ENCODE data around the gene ZBTB16. TPM values are rescaled to one million over a fixed set of nuclear protein-coding genes. Genes with fewer than 3 reads are reported as not detected.

The ZBTB16 gene
- total RNA-seq, 2 donors from 2014 or later, result 2.7 to 13.1 TPM

GRCh38 chr11:114166897-114167323 lies 107.4 kb downstream of the ZBTB16 start:
- H3K4me1 Mint-ChIP-seq (ENCODE audit: low read depth in 2 of 2), result peaks cover 65 to 78% of the 10 kb centered on the region in 2 donors
- peak overlapping the region; percentile 64 for H3K4me3 Mint-ChIP-seq
- peak overlapping the region; percentile 54 to 86 for H3K27ac Mint-ChIP-seq
- DNase-seq (ENCODE audit: low spot score) (no peak), ATAC-seq (peak; percentile 67 to 68)
- no peaks in the 10 kb centered on the region for H3K9me3 Mint-ChIP-seq
- H3K27me3 Mint-ChIP-seq, result no peaks in the 10 kb centered on the region
- no peaks in the 10 kb centered on the region for H3K36me3 Mint-ChIP-seq

- no peaks in the 10 kb centered on the region for H3K9me3 Mint-ChIP-seq
- H3K36me3 Mint-ChIP-seq, result no peaks in the 10 kb centered on the region
- no peaks in the 10 kb centered on the region for H3K27me3 Mint-ChIP-seq
- H3K4me1 Mint-ChIP-seq (ENCODE audit: low read depth in 2 of 2), result peaks cover 65 to 83% of the 10 kb centered on the region in 2 donors
- H3K4me3 Mint-ChIP-seq, result peak overlapping the region; percentile 64
- DNase-seq (ENCODE audit: low spot score), result no peak
- H3K27ac Mint-ChIP-seq, result peak overlapping the region; percentile 54 to 86
- ATAC-seq, result no peak
Observed at GRCh38 chr11:114167355-114167754, 107.8 kb downstream of the ZBTB16 start.

- no peaks in the 10 kb centered on the region for H3K27me3 Mint-ChIP-seq
- H3K36me3 Mint-ChIP-seq, result no peaks in the 10 kb centered on the region
- peak overlapping the region; percentile 64 for H3K4me3 Mint-ChIP-seq
- DNase-seq (ENCODE audit: low spot score), result no peak
- peak overlapping the region; percentile 54 to 86 for H3K27ac Mint-ChIP-seq
- H3K9me3 Mint-ChIP-seq, result no peaks in the 10 kb centered on the region
- no peak for ATAC-seq
- H3K4me1 Mint-ChIP-seq (ENCODE audit: low read depth in 2 of 2), result peaks cover 67 to 85% of the 10 kb centered on the region in 2 donors
Observed at GRCh38 chr11:114167771-114168448, 108.4 kb downstream of the ZBTB16 start.

GRCh38 chr11:114168691-114169090 lies 109.2 kb downstream of the ZBTB16 start:
- H3K27ac Mint-ChIP-seq, result peak overlapping the region in 1 of 2 donors; percentile 86
- H3K36me3 Mint-ChIP-seq, result no peaks in the 10 kb centered on the region
- no peak for ATAC-seq

GRCh38 chr11:114169321-114169749 lies 109.8 kb downstream of the ZBTB16 start:
- H3K4me1 Mint-ChIP-seq (ENCODE audit: low read depth in 2 of 2), result peaks cover 77 to 84% of the 10 kb centered on the region in 2 donors
- no peaks in the 10 kb centered on the region for H3K36me3 Mint-ChIP-seq
- DNase-seq (ENCODE audit: low spot score) (no peak), ATAC-seq (peak; percentile 29 to 40)
- peak overlapping the region in 1 of 2 donors; percentile 86 for H3K27ac Mint-ChIP-seq
- no peaks in the 10 kb centered on the region for H3K9me3 Mint-ChIP-seq
- H3K27me3 Mint-ChIP-seq, result no peaks in the 10 kb centered on the region
- H3K4me3 Mint-ChIP-seq, result peak overlapping the region; percentile 49

More at GRCh38 chr11:114168691-114169090, 109.2 kb downstream of the ZBTB16 start:
- H3K9me3 Mint-ChIP-seq, result no peaks in the 10 kb centered on the region
- H3K4me3 Mint-ChIP-seq, result peak overlapping the region; percentile 64
- no peaks in the 10 kb centered on the region for H3K27me3 Mint-ChIP-seq
- H3K4me1 Mint-ChIP-seq (ENCODE audit: low read depth in 2 of 2), result peaks cover 74 to 85% of the 10 kb centered on the region in 2 donors
- DNase-seq (ENCODE audit: low spot score), result no peak

- no peaks in the 10 kb centered on the region for H3K27me3 Mint-ChIP-seq
- no peaks in the 10 kb centered on the region for H3K9me3 Mint-ChIP-seq
- no peak overlapping the region for H3K4me3 Mint-ChIP-seq
- no peak for DNase-seq (ENCODE audit: low spot score)
- ATAC-seq, result no peak
- no peaks in the 10 kb centered on the region for H3K36me3 Mint-ChIP-seq
- peaks cover 73 to 84% of the 10 kb centered on the region in 2 donors for H3K4me1 Mint-ChIP-seq (ENCODE audit: low read depth in 2 of 2)
- H3K27ac Mint-ChIP-seq, result peak overlapping the region in 1 of 2 donors; percentile 86
Observed at GRCh38 chr11:114169821-114170220, 110.3 kb downstream of the ZBTB16 start.

- no peaks in the 10 kb centered on the region for H3K27me3 Mint-ChIP-seq
- peak overlapping the region in 1 of 2 donors; percentile 86 for H3K27ac Mint-ChIP-seq
- ATAC-seq, result no peak
- H3K36me3 Mint-ChIP-seq, result no peaks in the 10 kb centered on the region
- H3K4me1 Mint-ChIP-seq (ENCODE audit: low read depth in 2 of 2), result peaks cover 74 to 85% of the 10 kb centered on the region in 2 donors
- DNase-seq (ENCODE audit: low spot score), result no peak
- H3K9me3 Mint-ChIP-seq, result no peaks in the 10 kb centered on the region
- no peak overlapping the region for H3K4me3 Mint-ChIP-seq
Observed at GRCh38 chr11:114170226-114170625, 110.7 kb downstream of the ZBTB16 start.

- DNase-seq (ENCODE audit: low spot score), result no peak
- Mint-ChIP-seq H3K4me1 (ENCODE audit: low read depth in 2 of 2) (peaks cover 69 to 86% of the 10 kb centered on the region in 2 donors), H3K27me3 (no peaks in the 10 kb centered on the region), H3K4me3 (peak overlapping the region; percentile 52), H3K9me3 (no peaks in the 10 kb centered on the region), H3K27ac (peak overlapping the region in 1 of 2 donors; percentile 82), H3K36me3 (no peaks in the 10 kb centered on the region)
- no peak for ATAC-seq
Observed at GRCh38 chr11:114171257-114172054, 111.9 kb downstream of the ZBTB16 start.

- no peak for ATAC-seq
Observed at GRCh38 chr11:114172055-114172861, 112.7 kb downstream of the ZBTB16 start.

GRCh38 chr11:114172871-114173444 lies 113.4 kb downstream of the ZBTB16 start:
- Mint-ChIP-seq H3K9me3 (no peaks in the 10 kb centered on the region), H3K4me3 (peak overlapping the region; percentile 52), H3K36me3 (no peaks in the 10 kb centered on the region), H3K27me3 (no peaks in the 10 kb centered on the region), H3K27ac (peak overlapping the region; percentile 14 to 82), H3K4me1 (ENCODE audit: low read depth in 2 of 2) (peaks cover 55 to 86% of the 10 kb centered on the region in 2 donors)
- ATAC-seq (no peak), DNase-seq (ENCODE audit: low spot score) (no peak)

More at GRCh38 chr11:114172055-114172861, 112.7 kb downstream of the ZBTB16 start:
- H3K4me3 Mint-ChIP-seq, result peak overlapping the region; percentile 52
- peak overlapping the region; percentile 14 to 82 for H3K27ac Mint-ChIP-seq
- no peak for DNase-seq (ENCODE audit: low spot score)
- H3K4me1 Mint-ChIP-seq (ENCODE audit: low read depth in 2 of 2), result peaks cover 62 to 87% of the 10 kb centered on the region in 2 donors
- H3K36me3 Mint-ChIP-seq, result no peaks in the 10 kb centered on the region
- no peaks in the 10 kb centered on the region for H3K9me3 Mint-ChIP-seq
- no peaks in the 10 kb centered on the region for H3K27me3 Mint-ChIP-seq

GRCh38 chr11:114173843-114174242 lies 114.3 kb downstream of the ZBTB16 start:
- Mint-ChIP-seq H3K4me1 (ENCODE audit: low read depth in 2 of 2) (peaks cover 55 to 86% of the 10 kb centered on the region in 2 donors), H3K27me3 (no peaks in the 10 kb centered on the region), H3K36me3 (no peaks in the 10 kb centered on the region), H3K27ac (peak overlapping the region; percentile 14 to 82), H3K9me3 (no peaks in the 10 kb centered on the region), H3K4me3 (no peak overlapping the region)
- no peak for DNase-seq (ENCODE audit: low spot score)
- no peak for ATAC-seq

GRCh38 chr11:114174712-114175495 lies 115.4 kb downstream of the ZBTB16 start:
- H3K27ac Mint-ChIP-seq, result peak overlapping the region in 1 of 2 donors; percentile 82
- H3K9me3 Mint-ChIP-seq, result no peaks in the 10 kb centered on the region
- H3K27me3 Mint-ChIP-seq, result no peaks in the 10 kb centered on the region
- DNase-seq (ENCODE audit: low spot score) (no peak), ATAC-seq (peak; percentile 14 to 69)
- no peak overlapping the region for H3K4me3 Mint-ChIP-seq
- H3K36me3 Mint-ChIP-seq, result no peaks in the 10 kb centered on the region
- peaks cover 49 to 83% of the 10 kb centered on the region in 2 donors for H3K4me1 Mint-ChIP-seq (ENCODE audit: low read depth in 2 of 2)
